ENCODE measurements around the gene EFHD1. TPM values are rescaled to one million over a fixed set of nuclear protein-coding genes. Genes with fewer than 3 reads are reported as not detected.
"Not testable (repeated sequence)": the region's sequence is repeated elsewhere in the genome, so short reads cannot be mapped to it uniquely, and the experiment has no call there.

EFHD1 gene
- total RNA-seq, 1 experiment from 2014 or later: 1.7 TPM

DNA sequence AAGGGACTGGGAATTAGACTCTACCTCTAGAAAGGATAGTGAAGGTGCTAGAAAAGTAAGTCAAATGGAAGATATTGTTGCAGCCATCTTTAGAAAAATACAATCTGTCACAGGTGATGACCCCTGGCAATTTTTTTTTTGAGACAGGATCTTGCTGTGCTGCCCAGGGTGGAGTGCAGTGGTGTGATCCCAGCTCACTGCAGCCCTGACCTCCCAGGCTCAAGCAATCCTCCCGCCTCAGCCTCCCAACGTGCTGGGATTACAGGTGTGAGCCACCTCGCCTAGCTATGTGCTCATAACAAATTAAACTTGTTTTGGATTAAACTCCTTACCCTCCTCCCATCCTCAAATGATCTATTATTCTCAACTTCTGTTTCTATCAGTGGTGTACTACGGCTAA is 59.9 kb downstream of the EFHD1 start:
- no peak for DNase-seq (ENCODE audit: low read depth)

GRCh38 chr2:232696609-232697058 is 63.2 kb downstream of the EFHD1 start:
- no peak for DNase-seq (ENCODE audit: low read depth)

DNA sequence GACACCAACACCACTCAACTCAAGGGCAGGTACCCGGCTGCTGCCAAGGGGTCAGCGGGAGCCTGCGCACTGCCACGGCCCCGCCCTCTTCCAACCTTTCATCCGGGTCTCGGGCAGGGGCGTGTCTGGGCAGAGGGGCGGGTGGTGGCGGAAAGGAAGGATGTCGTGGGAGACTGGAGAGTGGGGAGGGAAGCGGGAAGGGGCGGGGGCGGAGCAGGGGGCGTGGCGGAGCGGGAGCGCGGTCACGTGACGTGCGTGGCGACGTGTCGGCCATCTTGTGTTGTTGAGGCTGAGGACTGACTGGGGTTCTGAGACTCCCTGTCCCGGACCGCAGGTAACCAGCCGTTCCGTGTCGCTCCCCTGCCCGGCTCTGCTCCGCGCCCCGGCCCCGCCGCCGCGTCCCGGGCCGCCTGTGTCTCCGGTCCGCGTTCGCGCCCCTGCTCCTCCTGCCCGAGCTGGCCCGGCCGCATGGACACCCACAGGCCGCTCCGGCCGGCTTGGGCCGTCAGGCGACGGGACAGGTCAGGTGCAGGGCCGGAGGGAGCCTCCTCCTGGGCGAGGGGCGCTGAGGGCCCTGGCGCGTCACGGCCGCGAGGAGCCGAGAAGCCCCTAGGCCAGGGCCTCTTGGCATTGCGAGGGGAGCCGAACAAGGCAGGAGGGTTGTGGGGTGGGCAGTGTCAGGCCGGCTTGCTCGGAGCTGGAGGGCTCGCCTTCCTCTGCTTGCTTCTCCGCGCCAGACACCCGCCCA is 63.8 kb downstream of the EFHD1 start, which contains the start of gene GIGYF2:
Gene GIGYF2 (plus strand): TSS at position 273 of the 748 bp plus-strand sequence. CDS start 37,867 bp downstream, outside the sequence.
- DNase-seq (ENCODE audit: low read depth): peak; percentile 95

- DNase-seq (ENCODE audit: low read depth): no peak
Observed at GRCh38 chr2:232697807-232698110, 64.4 kb downstream of the EFHD1 start.

DNA sequence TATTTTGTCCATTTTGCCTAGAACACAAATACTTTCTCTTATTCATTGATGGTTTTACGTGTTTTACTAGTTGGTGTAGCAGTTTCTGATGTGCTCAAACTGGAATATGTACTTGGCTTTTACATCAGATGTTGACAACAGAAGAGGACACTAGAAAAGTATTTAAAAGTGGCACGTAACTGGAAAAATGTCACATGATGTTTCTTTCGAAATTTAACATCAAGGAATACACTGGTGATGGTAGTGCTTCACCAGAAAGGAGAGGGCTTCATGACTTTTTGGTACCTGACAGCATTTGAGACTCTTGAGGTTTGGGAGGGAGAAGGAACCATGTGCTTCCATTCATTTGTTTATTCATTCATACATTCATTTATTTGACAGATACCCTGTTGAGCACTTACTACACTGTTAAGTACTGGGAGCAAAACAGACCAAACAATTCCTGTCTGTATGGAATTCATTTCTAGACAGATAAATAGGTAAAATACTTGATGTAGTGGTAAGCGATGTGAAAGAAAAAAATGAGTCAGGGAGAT is 65.2 kb downstream of the EFHD1 start:
- no peak for DNase-seq (ENCODE audit: low read depth)

- DNase-seq (ENCODE audit: low read depth): no peak
Observed at GRCh38 chr2:232699110-232699509, 65.7 kb downstream of the EFHD1 start.

DNA sequence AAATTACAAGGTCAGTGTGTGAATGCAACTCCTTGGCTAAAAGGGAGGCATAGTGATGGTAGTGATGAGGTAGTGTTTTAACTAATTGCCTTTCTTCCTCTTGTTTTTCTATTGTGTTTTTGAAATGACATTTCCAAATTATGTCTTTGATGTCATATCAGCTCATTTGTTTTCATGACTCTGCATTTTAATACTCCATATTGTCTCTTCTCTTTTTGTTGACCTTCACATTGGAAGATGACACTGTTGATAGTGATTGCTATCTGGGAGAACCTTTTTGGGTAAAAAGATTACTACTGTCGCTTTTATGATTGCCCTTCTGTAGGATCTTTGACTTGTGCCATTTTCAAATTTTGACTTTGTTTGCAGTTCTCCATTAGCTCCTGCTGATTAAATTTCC is 66.8 kb downstream of the EFHD1 start:
- no peak for DNase-seq (ENCODE audit: low read depth)

- DNase-seq (ENCODE audit: low read depth): no peak
Observed at GRCh38 chr2:232707076-232707475, 73.7 kb downstream of the EFHD1 start.

DNA sequence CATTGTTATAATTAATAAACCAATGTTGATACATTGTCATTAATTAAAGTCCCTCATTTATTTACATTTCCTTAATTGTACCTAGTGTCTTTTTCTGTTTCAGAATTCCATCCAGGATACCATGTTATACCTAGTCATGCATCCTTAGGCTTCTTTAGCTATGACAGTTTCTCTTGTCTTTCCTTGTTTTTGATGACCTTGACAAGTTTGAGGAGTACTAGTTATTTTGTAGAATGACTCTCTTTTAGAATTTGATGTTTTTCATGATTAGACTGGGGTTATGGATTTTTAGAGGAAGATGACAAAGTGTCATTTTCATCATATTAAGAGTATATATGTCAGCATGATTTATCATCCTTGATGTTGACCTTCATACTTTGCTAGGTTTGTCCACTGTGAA is 80.1 kb downstream of the EFHD1 start:
- no peak for DNase-seq (ENCODE audit: low read depth)

GRCh38 chr2:232714969-232715368 is 81.6 kb downstream of the EFHD1 start:
- no peak for DNase-seq (ENCODE audit: low read depth)

DNA sequence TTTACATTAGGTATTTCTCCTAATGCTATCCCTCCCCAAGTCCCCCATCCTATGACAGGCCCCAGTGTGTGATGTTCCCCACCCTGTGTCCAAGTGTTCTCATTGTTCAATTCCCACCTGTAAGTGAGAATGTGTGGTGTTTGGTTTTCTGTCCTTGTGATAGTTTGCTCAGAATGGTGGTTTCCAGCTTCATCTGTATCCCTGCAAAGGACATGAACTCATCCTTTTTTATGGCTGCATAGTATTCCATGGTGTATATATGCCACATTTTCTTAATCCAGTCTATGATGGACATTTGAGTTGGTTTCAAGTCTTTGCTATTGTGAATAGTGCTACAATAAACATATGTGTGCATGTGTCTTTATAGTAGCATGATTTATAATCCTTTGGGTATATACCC is 86.7 kb downstream of the EFHD1 start:
- DNase-seq (ENCODE audit: low read depth): not testable (repeated sequence)

GRCh38 chr2:232721261-232721660 is 87.9 kb downstream of the EFHD1 start:
- no peak for DNase-seq (ENCODE audit: low read depth)

DNA sequence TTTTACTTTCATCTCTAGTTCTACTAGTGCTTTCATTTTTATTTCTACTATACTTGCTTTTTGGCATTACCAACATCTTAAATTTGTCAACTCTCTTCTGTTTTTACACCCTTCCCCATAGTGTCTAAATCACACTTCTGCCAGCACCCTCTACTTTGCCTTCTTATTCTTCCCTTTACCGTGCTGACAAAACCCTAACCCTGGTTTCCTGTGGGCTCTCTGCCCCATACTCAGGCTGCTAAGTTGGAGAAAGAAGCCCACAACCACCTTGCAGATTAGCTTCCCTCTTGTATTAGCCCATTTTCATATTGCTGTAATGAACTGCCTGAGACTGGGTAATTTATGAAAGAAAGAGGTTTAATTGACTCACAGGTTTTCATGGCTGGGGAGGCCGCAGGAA is 88.5 kb downstream of the EFHD1 start:
- no peak for DNase-seq (ENCODE audit: low read depth)

GRCh38 chr2:232723027-232723426 is 89.6 kb downstream of the EFHD1 start:
- DNase-seq (ENCODE audit: low read depth): no peak

GRCh38 chr2:232728785-232729184 is 95.4 kb downstream of the EFHD1 start:
- DNase-seq (ENCODE audit: low read depth): no peak

- DNase-seq (ENCODE audit: low read depth): peak; percentile 2
Observed at GRCh38 chr2:232731470-232731869, 98.1 kb downstream of the EFHD1 start.

Other genes starting within 250 kb of the EFHD1 start
- gene ALPG, start 226.8 kb upstream of the EFHD1 start, total RNA-seq (2014; rRNA removed; shearing (Covaris generic)): not detected in 2 replicates
- gene ALPI, start 177.5 kb upstream of the EFHD1 start, total RNA-seq (2014; rRNA removed; shearing (Covaris generic)): not detected in 2 replicates
- gene ECEL1, start 145.8 kb upstream of the EFHD1 start, total RNA-seq (2014; rRNA removed; shearing (Covaris generic)): not detected in 2 replicates
- not detected in 2 replicates for gene PRSS56, start 113.2 kb upstream of the EFHD1 start, total RNA-seq (2014; rRNA removed; shearing (Covaris generic))
- not detected in 2 replicates for gene CHRND, start 107.4 kb upstream of the EFHD1 start, total RNA-seq (2014; rRNA removed; shearing (Covaris generic))
- not detected in 2 replicates for gene CHRNG, start 93.9 kb upstream of the EFHD1 start, total RNA-seq (2014; rRNA removed; shearing (Covaris generic))
- 3.2 and 3.4 TPM in 2 replicates for gene TIGD1, start 83.0 kb upstream of the EFHD1 start, total RNA-seq (2014; rRNA removed; shearing (Covaris generic))
- gene EIF4E2, start 82.9 kb upstream of the EFHD1 start, total RNA-seq (2014; rRNA removed; shearing (Covaris generic)): 79.1 and 79.4 TPM in 2 replicates
- gene GIGYF2, start 63.7 kb downstream of the EFHD1 start, total RNA-seq (2014; rRNA removed; shearing (Covaris generic)): 38.4 and 45.6 TPM in 2 replicates
- not detected in 2 replicates for gene KCNJ13, start 143.0 kb downstream of the EFHD1 start, total RNA-seq (2014; rRNA removed; shearing (Covaris generic))
- gene SNORC, start 236.7 kb downstream of the EFHD1 start, total RNA-seq (2014; rRNA removed; shearing (Covaris generic)): 0.52 and 0.71 TPM in 2 replicates